HG03159 (cell line): Measurements from ENCODE around the gene AURKB.
A peak's percentile ranks its signal among the peaks of the same experiment; 100 is the strongest.

Source experiments
- ATAC-seq: cut with Tn5 transposase; IDR thresholded peaks from one replicate; pipeline ENCODE4 v1.9.1; 2021; ENCODE audit warnings: mild to moderate bottlenecking, moderate library complexity; ENCODE audit not compliant: unreplicated experiment

Gene AURKB

DNA sequence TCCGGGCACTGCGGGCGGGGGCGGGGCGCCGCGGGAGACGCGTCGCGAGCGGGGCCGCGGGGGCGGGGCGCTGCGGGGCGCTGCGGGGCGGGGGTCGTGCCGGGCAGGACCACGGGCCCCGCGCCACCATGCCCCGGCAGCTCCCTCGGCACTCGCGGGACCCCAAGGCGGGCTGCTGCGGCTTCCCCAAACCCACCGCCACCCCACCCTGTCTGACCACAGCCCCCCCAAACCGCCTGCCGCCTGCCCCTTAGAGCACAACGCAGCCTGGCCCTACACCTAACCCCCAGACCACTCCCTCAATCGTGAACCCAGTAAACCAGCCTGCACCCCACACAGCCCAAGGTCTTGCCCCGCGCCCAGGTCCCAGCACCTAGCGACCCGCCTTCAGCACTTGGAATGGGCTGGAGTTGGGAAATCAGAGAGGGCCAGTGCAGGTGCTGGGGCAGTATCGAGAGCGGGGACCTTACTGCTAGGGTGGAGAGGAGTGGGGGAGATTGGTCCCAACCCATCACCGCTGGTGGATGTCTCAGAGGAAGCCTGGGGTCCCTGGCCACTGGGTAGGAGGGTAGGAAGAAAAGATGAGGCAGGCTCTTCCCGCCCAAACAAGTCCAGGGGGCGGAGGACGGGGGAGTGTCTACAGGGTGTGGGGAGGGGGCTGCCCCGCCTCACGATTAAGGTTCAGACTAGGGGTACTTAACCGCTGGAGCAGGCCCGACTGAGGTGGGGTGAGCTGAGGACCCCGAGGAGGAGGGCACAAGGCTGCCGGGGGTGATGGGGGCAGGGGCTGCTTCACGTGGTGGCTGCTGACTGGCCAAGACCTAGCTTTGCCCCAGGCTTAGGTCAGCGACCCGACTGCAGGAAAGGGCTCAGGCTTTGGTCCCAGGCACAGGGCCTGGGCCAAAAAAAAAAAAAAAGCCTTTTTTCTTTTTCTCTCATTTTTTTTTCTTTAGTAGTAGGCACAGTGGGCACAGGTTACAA, 47.1 kb downstream of the AURKB start:
- no peak for ATAC-seq

DNA sequence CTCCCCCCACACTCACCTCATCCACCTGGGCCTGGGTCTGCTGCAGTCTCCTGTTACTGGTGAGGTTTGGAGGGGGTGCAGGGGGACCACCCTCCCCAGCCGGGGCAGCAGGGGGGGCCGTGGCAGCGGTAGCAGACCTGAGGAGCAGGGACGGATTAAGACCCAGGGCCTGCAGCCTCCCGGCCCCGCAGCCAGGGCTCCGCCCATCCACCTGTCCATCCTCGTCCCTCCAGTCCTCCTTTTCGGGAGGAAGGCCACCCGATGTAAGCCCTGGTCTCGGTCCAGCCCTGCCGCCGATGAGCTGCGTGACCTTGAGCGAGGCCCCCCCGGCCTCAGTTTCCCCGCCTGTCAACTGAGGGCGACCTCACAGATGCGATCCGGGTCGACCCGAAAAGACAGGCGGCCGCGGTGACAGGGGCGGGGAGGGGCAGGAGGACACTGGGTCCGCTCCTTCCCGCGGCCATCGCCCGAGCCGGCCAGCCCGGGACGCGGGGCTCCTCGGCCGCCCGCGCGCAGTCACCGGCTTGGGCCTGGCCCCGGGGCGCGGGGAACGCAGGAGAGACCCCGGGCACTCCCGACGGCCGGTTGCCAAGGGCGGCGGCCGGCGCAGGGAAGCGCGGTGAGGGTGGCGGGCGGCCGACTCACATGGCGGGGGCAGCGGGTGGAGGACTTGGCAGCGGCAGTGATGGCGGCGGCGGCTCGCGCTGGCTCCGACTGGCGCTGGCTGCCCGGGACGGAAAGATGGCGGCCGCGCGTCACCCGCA, 48.0 kb downstream of the AURKB start, which contains the start of gene VAMP2:
Gene VAMP2, minus strand, starts transcription at position 716 of the 764 bp plus-strand sequence. Its CDS starts 69 bp downstream, at position 647.
- no peak for ATAC-seq

DNA sequence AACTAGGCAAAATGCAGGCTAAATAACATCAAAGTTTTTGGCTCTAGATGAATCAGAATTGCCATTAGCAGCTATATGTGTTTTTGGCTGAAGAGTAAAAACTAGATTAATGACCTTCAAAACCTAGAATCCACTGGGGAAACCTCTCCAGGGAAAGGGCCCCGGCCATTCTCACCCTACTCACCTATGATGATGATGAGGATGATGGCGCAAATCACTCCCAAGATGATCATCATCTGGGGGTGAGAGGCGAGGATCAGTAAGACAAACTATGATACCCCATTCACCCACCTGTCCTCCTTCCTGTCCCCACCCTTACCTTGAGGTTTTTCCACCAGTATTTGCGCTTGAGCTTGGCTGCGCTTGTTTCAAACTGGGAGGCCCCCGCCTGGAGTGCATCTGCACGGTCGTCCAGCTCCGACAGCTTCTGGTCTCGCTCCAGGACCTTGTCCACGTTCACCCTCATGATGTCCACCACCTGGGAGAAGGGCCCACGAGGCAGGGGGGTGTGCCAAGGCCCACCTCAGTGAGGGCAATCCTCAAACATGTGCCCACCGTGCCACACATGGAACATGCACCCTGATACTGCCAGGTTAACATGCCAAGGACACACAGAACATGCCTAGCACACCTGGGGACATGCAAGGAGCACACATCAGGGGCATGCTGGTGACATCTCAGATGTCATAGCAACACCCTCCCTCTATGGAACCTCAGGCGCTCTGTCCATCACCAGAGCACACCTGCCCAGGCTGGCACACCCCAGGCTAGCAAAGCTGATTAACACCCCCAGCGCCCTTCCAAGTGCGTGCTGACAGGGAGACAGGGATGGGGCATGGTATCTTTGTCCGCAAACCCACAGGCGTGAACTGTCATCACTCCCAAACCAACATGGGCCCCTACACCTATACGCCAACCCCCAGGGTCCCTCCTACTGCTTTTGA, 48.8 kb downstream of the AURKB start:
- no peak for ATAC-seq

DNA sequence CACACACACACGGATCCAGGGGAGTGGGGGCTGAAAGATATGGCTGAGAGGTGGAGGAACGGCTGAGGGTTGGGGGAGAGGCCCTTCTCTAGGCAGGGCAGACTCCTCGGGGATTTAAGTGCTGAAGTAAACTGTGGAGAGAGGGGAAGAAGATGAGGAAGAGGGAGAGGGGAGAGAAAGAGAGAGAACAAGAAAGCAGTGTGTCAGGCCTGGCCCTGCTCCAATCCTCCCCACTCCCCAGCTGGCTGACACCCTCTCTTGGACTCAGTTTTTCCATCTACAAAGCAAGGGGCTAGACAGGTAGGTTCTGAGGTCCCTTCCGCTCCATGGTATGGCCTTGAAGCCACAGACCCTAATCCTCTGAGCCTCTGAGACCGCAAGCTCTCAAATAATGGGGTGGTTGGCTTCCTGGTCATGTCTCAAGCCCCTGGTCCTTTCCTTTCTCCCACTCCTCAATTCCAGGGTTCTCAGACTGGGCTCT, 49.6 kb downstream of the AURKB start:
- ATAC-seq = no peak

DNA sequence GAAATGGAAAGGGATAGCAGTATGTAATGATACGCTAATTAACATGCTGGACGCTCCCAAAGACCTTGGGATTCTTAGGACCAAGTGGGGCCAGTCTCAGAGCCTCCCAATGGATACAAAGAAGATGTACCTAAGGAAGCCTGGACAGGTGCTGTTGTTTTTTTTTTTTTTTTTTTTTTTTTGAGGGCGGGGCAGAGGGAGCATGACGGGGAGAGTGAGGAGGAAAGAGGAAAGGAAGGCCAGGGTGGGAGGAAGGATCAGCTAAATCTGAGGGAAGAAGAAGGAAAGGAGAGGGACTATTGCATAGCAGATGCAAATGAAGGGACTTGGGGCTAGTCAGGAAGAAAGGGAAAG, 50.2 kb downstream of the AURKB start:
- no peak for ATAC-seq

DNA sequence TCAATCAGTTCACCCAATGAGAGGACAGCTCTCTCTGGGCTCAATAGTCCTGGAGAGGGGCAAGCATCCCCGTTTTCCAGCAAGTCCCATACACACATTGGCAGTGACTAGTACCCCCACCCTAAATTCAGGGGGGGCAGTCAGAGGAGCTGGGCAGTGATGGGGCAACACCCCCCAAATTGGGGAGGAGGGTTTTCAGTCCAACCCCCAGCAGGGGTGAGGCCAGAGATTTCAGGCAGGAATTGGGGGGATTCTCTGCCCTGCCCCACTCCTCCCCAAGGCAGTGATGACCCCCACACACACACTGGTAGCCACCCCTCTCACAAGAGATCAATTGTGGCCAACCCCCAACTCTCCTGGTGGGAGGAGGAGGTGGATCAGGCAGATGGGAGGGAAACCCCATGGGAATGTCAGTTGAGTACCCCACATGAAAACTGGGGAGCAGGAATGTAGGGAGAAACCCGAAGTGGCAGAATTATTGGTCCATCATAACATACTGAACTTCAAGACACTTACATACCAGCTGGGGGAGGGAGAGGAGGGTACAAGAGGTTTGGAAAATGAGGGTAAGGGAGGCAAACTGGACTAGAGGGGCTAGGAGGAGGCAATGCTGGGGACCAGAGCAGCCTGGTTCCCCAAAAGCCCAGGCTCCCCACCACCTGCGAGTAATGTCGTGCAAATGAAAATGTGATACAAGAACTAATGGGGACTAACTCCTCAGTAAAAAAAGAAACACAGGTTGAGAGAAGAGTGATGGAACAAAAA, 50.7 kb downstream of the AURKB start:
- ATAC-seq = no peak

DNA sequence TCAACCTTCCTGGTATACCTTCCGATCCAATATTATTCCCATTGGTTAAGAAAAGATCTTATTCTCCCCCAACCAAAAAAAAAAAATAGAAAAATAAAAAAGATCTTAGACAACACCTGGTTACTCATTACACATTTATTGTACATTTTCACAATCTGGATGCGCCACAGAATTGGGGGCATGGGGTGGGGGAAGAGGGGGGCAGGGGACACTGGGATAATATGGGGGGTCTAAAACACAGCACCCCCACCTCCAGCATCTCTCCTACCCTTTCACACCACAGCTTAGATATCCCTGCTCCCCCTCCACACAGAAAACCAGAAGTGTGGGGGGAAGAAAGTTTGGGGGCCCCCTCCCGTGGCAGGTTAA, 51.4 kb downstream of the AURKB start:
- ATAC-seq = no peak

DNA sequence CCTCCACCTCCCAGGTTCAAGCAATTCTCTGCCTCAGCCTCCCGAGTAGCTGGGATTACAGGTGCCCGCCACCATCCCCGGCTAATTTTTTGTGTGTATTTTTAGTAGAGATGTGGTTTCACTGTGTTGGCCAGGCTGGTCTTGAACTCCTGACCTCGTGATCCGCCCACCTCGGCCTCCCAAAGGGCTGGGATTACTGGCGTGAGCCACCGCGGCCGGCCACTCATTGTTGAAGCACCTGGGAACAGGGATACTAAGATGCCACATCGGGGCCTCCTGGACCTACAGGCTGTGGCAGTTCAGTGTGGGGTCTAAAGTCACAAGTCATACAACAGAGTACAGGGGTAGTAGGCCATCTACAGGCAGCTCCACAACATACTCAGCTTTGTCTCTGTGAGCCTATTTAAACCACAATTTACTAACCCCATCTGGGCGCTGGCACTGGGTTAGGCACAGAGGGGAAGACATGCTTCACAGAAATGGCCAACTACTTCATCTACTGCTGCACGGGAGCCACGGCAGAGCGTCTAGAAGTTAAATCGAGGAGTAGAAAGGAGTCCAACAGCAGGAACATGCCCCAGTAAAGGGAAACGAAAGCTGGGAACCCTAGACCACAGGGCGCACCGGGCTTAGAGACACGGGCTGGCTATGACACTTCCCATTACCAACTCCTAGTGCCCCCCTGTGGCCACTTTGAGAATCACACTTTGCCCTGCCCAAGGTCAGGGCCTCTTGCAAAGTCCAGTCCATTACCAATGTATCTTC, 51.9 kb downstream of the AURKB start:
- ATAC-seq = no peak

DNA sequence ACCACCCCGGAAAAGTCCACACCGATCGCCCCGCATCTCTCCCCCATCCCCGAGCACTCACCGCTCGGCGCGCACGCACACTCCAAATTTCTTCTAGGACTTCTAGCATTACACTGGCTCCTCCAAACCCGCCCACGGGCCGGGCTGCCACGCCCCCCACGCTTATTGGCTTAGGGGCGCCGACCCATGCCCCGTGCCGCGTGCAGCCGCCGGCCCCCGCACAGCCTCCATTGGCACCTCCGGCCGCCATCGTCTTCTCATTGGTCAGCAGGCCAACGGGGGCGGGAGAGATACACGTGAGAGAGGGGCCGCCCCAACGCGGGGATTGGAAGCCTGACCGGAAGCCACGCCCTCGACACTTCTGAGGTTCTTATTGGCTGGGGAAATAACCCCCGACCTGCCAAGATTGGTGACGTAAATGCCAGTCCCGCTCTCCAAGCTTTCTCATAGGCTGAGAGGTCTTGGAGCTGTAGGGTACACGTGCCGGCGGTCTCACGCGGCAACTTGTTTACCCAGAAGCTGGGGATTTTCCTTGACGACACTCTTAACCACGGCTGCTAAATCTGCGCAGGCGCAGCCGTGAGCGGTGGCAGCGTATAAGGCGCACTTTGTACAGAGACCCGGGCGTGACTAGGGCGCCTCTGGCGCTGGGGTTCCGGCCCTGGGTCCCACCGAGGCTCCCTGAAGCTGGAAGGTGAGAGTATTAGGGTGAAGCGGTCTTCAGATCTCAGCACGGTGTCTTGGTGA, 54.0 kb downstream of the AURKB start:
- peak; percentile 71 for ATAC-seq

DNA sequence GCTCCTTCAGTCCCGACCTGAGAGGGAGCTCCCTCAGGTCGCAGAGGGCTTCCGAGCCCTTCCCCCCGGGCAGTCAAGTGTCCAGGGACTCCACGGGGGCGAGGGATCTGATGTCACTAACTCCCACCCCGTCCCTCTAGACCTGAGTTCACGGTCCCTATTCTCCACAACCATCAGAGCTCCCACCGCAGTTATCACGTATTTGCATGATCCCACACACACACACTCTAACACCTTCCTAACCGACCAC, 54.5 kb downstream of the AURKB start:
- no peak for ATAC-seq

DNA sequence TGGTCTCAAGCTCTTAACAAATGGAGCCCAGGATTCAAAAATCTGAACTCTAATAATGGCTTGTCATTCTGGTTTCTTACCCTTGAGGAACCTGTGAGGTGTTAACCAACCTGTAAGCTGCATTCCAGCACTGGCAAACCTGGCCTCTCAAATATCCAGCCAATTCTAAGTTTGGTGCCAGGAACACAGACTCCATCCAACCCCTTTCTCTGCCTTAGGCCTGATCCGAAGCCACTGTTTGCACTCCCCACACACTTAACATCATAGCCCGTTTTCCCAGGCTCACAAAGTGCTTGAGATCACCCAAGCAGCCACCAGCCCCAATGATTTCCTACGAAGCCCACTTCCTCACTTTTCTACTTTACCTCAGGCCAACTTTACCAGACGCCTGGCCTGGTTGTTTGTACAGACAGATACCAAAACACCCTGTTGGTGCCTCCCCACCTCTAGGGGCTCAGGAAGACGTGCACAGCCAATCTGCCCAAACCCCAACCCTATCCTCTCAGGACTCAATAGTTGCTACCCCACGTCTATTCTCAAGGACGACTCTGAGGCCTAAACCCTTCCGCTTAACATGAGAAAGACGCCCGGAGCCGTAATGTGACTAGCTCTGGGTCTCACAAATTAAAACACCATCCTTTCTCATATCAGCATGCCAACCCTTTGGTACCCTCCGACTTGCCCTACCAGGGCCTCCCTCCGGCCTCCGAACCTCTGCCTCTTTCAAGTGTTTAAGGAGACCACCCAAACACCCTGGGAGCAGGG, 55.0 kb downstream of the AURKB start:
- no peak for ATAC-seq
